MCF 10A (cell line): ENCODE results near the gene LCP2. TPM values are rescaled to one million over a fixed set of nuclear protein-coding genes. Genes with fewer than 3 reads are reported as not detected.

Experiments used
- Bru-seq: library from RNA; stranded (reverse); fragments of 400-500 nt; gene quantifications from one replicate; lab custom pipeline; 2021; lab: Mats Ljungman, UMichigan
- BruChase-seq, 2 experiments: library from RNA; stranded (reverse); fragments of 400-500 nt; gene quantifications; one replicate each; lab custom pipeline; 2021; lab: Mats Ljungman, UMichigan
- BruUV-seq: library from RNA; stranded (reverse); fragments of 400-500 nt; replicated peaks from 2 replicates; lab custom pipeline; 2021; lab: Mats Ljungman, UMichigan
- CTCF ChIA-PET: fragments of 300-600 bp; sonication (Branson Sonifier 250); formaldehyde crosslinking; extraction: SDS; loops from one replicate; lab custom pipeline; 2021; ENCODE audit warnings: antibody characterized with exemption, inconsistent platforms; lab: Yijun Ruan, JAX
- POLR2A ChIA-PET: fragments of 300-600, 350-650 bp; sonication (Branson Sonifier 250); formaldehyde crosslinking; extraction: SDS; loops from one replicate; lab custom pipeline; 2020; ENCODE audit warnings: antibody characterized with exemption, inconsistent platforms; lab: Yijun Ruan, JAX
- DNase-seq: peaks from one replicate; pipeline ENCODE4 v3.0.0-alpha.2; 2018; ENCODE audit not compliant: unreplicated experiment
- H3K27ac Mint-ChIP-seq: one replicate; pipeline ENCODE4 v1.8.0; 2022; ENCODE audit warnings: mild to moderate bottlenecking, low read depth, mixed read lengths; ENCODE audit not compliant: unreplicated experiment
- H3K27me3 Mint-ChIP-seq: one replicate; pipeline ENCODE4 v1.8.0; 2022; ENCODE audit warnings: mixed read lengths; ENCODE audit not compliant: insufficient read depth, unreplicated experiment
- H3K36me3 Mint-ChIP-seq: one replicate; pipeline ENCODE4 v1.8.0; 2022; ENCODE audit warnings: mild to moderate bottlenecking, moderate library complexity, mixed read lengths; ENCODE audit not compliant: insufficient read depth, unreplicated experiment
- H3K4me1 Mint-ChIP-seq: one replicate; pipeline ENCODE4 v1.8.0; 2022; ENCODE audit warnings: mixed read lengths; ENCODE audit not compliant: insufficient read depth, unreplicated experiment
- H3K4me3 Mint-ChIP-seq: one replicate; pipeline ENCODE4 v1.8.0; 2022; ENCODE audit warnings: mild to moderate bottlenecking, moderate library complexity, mixed read lengths; ENCODE audit not compliant: unreplicated experiment
- H3K9me3 Mint-ChIP-seq: one replicate; pipeline ENCODE4 v1.8.0; 2022; ENCODE audit warnings: mixed read lengths; ENCODE audit not compliant: unreplicated experiment
- CTCF ChIP-seq: fragments of 200-600 bp; IDR thresholded peaks from one replicate; pipeline ENCODE4 v1.8.0; 2022; ENCODE audit warnings: antibody characterized with exemption, mild to moderate bottlenecking; ENCODE audit not compliant: unreplicated experiment
- intact Hi-C: fragments of 100-400 bp; cut with micrococcal nuclease; formaldehyde crosslinking; loops from 2 replicates; pipeline ENCODE4 v1.14.1; 2022
- long read RNA-seq: library from polyadenylated mRNA; stranded (forward); transcript quantifications from one replicate; pipeline ENCODE4 v2.0.0, GENCODE V29; 2022
- total RNA-seq: library from RNA; stranded (reverse); gene quantifications from 2 replicates; pipeline ENCODE4 v1.2.3, GENCODE V29; 2022

LCP2 gene
- total RNA-seq: not detected in 2 replicates
- Bru-seq, nascent RNA: percentile 2 among the genes with signal in this experiment
- not detected for BruChase-seq, experiment 1, labeled RNA remaining after a 6-hour chase
- BruChase-seq, experiment 2, labeled RNA remaining after a 2-hour chase: not detected
- long read RNA-seq: 0 reads

- Mint-ChIP-seq H3K36me3 (no peaks in the 10 kb centered on the region), H3K4me3 (no peak within 1 kb of the TSS), H3K27me3 (peaks cover 6% of the 10 kb centered on the region), H3K9me3 (no peaks in the 10 kb centered on the region), H3K4me1 (no peaks in the 10 kb centered on the region), H3K27ac (no peak within 1 kb of the TSS)
- TF ChIP-seq CTCF: no peak
- no TSS peak for BruUV-seq
- CTCF ChIA-PET: interaction anchor here (0.8 to 2.1 kb wide), 7 partner anchors 9 to 300 kb away, joined by 3 to 7 read pairs (median 4); no protein-coding TSS in a partner anchor
- DNase-seq: no peak
- POLR2A ChIA-PET: no interaction called here
- intact Hi-C loops: no loop called here
These were observed at the start of gene LCP2 for GRCh38 chr5:170297589-170298462. LCP2 (minus strand) TSS chr5:170297777; CDS start chr5:170297611, 166 bp downstream.

- Mint-ChIP-seq H3K36me3 (no peaks in the 10 kb centered on the region), H3K9me3 (no peaks in the 10 kb centered on the region), H3K27ac (no peak overlapping the region), H3K4me3 (no peak overlapping the region), H3K4me1 (no peaks in the 10 kb centered on the region), H3K27me3 (peaks cover 28% of the 10 kb centered on the region)
- CTCF ChIA-PET: interaction anchor here (0.8 to 2.4 kb wide), 8 partner anchors 13 to 286 kb away, joined by 3 to 9 read pairs (median 3); no protein-coding TSS in a partner anchor
- no peak for DNase-seq
- POLR2A ChIA-PET: no interaction called here
- BruUV-seq: no TSS peak
- intact Hi-C loops: no loop called here
- TF ChIP-seq CTCF: no peak
These were observed 49.5 kb upstream of the LCP2 start for GRCh38 chr5:170347022-170347567.

GRCh38 chr5:170345971-170346370 lies 48.4 kb upstream of the LCP2 start:
- DNase-seq: no peak
- Mint-ChIP-seq H3K4me3 (no peak overlapping the region), H3K9me3 (no peaks in the 10 kb centered on the region), H3K27ac (no peak overlapping the region), H3K27me3 (peaks cover 28% of the 10 kb centered on the region), H3K36me3 (no peaks in the 10 kb centered on the region), H3K4me1 (no peaks in the 10 kb centered on the region)
- TF ChIP-seq CTCF: no peak
- POLR2A ChIA-PET: no interaction called here
- CTCF ChIA-PET: interaction anchor here (0.9 kb wide), 1 partner anchor 78 kb away, joined by 3 read pairs; no protein-coding TSS in a partner anchor
- intact Hi-C loops: no loop called here
- no TSS peak for BruUV-seq

- H3K4me3 Mint-ChIP-seq: no peak overlapping the region
- TF ChIP-seq CTCF: no peak
- no peak overlapping the region for H3K27ac Mint-ChIP-seq
- H3K27me3 Mint-ChIP-seq: peaks cover 22% of the 10 kb centered on the region
- intact Hi-C loops: no loop called here
- BruUV-seq: no TSS peak
- H3K4me1 Mint-ChIP-seq: no peaks in the 10 kb centered on the region
- ChIA-PET CTCF (interaction anchor here (0.9 to 1.2 kb wide), 4 partner anchors 8 to 363 kb away, joined by 3 to 5 read pairs (median 3); partner anchors contain the start of gene INSYN2B), POLR2A (interaction anchor here (0.6 to 1.4 kb wide), 4 partner anchors 10 to 35 kb away, joined by 3 read pairs; no protein-coding TSS in a partner anchor)
- H3K9me3 Mint-ChIP-seq: no peaks in the 10 kb centered on the region
- no peaks in the 10 kb centered on the region for H3K36me3 Mint-ChIP-seq
- no peak for DNase-seq
These were observed 45.6 kb upstream of the LCP2 start for GRCh38 chr5:170343177-170343576.
